ELR (cell line): ENCODE results near the gene SLC6A4.
"Not testable (repeated sequence)": the region's sequence is repeated elsewhere in the genome, so short reads cannot be mapped to it uniquely, and the experiment has no call there.

ENCODE experiments used
- DNase-seq: peaks from one replicate; pipeline ENCODE4 v3.0.0-alpha.2; 2015; ENCODE audit warnings: low read depth

The SLC6A4 gene

GRCh38 chr17:30172560-30172959, 62.9 kb downstream of the SLC6A4 start:
- no peak for DNase-seq

DNA sequence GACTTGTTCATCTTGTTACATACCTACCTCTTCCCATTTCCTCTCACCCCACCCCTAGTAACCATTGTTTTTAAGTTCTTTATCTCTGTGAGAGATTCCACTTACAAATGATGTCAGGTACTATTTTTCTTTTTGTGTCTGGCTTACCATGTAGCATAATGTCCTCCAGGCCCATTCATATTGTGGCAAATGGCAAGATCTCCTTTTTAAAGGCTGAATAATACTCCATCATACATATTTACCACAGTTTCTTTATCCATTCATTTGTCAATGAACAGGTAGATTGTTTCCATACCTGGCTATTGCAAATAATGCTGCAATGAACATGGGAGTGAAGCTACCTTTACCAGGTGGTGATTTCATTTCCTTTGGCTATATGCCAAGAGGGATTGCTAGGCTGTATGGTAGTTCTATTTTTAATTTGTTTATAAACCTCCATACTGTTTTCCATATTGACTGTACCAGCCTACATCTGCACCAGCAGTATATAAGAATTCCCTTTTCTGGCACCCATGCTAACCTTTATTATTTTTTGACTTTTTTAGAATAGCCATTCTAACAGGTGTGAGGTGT, 65.0 kb downstream of the SLC6A4 start:
- DNase-seq, result no peak

DNA sequence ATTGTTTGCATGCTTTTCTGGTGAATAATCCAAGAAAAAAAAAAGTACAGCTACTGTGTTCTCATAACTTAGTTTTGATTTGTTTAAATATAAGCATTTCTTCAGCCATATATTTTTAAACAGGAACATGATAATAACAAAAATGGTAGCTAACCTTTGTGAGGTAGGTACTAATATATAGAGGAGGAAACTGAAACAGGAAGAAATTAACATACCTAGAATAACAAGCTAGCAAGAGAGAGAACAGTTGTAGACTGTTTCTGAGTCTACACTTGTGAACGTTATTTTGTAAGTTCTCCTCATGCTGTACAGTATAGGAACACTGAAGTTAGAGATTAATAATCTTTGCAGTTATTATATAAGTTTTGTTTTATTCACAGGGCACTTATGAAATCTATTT, 69.5 kb downstream of the SLC6A4 start:
- DNase-seq, result no peak

DNA sequence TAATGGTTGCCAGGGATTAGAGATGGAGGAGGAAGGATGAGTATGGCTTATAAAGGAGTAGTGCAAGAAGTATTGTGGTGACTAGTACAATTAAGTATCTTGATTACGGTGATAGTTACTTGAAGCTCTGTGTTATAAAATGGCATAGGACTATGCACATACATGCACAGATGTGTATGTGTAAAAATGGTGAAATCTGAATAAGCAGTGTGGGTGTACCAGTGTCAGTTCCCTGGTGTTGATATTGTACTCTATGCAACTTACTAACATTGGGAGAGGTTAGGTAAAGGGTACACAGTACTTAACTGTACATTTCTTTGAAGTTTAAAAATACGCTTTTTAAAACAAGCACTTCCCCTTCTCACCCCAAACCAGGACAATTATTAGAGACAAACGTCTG, 70.3 kb downstream of the SLC6A4 start:
- no peak for DNase-seq

GRCh38 chr17:30164531-30164930, 71.0 kb downstream of the SLC6A4 start:
- no peak for DNase-seq

GRCh38 chr17:30161601-30162000, 73.9 kb downstream of the SLC6A4 start:
- no peak for DNase-seq

- DNase-seq, result no peak
Measured at GRCh38 chr17:30160419-30161172, 74.9 kb downstream of the SLC6A4 start.

- no peak for DNase-seq
Measured at GRCh38 chr17:30158896-30159625, 76.4 kb downstream of the SLC6A4 start.

GRCh38 chr17:30155389-30155788, 80.1 kb downstream of the SLC6A4 start:
- no peak for DNase-seq

DNA sequence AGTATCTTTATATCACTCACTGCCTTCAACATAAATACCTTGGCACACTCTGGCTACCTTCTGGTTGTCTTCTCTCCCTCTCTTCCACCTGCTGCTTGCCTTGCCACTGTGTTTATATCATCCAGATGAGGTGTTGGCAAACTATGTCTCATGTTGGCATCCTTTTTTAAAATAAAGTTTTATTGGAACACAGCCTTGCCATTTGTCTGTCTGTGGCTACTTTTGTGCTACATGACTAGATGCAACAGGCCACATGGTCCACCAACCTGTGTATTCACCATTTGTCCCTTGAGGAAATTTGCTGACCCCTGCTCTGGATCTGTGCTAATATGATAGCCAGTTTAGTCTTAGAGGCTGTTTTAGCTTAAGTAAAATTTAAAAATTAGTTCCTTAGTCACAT, 82.0 kb downstream of the SLC6A4 start:
- no peak for DNase-seq

DNA sequence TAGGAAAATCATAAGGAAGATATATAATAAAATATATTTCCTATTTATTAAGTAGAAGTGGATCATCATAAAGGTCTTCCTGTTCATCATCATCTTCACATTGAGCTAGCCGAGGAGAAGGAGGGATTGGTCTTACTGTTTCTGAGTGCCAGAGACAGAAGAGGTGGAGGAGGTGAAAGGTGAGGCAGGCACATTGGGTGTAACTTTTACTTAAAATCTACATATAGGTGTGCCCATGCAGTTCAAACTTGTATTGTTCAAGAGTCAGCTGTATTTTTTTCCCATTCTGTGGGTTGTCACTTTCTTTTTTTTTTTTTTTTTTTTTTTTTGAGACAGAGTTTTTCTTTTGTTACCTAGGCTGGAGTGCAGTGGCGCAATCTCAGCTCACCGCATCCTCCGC, 84.0 kb downstream of the SLC6A4 start:
- DNase-seq, result no peak

GRCh38 chr17:30148376-30148775, 87.1 kb downstream of the SLC6A4 start:
- no peak for DNase-seq

GRCh38 chr17:30147860-30148259, 87.6 kb downstream of the SLC6A4 start:
- DNase-seq, result not testable (repeated sequence)
